Fibroblast of upper back skin (primary cell): ENCODE results near the gene TMEM185A.
"Not testable (repeated sequence)": the region's sequence is repeated elsewhere in the genome, so short reads cannot be mapped to it uniquely, and the experiment has no call there.

Experiments used
- DNase-seq: peaks from one replicate; pipeline ENCODE4 v3.0.0-alpha.2; 2013

The TMEM185A gene

DNA sequence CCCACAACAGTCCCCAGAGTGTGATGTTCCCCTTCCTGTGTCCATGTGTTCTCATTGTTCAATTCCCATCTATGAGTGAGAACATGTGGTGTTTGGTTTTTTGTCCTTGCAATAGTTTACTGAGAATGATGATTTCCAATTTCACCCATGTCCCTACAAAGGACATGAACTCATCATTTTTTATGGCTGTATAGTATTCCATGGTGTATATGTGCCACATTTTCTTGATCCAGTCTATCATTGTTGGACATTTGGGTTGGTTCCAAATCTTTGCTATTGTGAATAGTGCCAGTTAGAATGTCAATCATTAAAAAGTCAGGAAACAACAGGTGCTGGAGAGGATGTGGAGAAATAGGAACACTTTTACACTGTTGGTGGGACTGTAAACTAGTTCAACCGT is 11.9 kb downstream of the TMEM185A start:
- not testable (repeated sequence) for DNase-seq

- no peak for DNase-seq
These were observed 12.7 kb downstream of the TMEM185A start for GRCh38 chrX:149618871-149619270.

DNA sequence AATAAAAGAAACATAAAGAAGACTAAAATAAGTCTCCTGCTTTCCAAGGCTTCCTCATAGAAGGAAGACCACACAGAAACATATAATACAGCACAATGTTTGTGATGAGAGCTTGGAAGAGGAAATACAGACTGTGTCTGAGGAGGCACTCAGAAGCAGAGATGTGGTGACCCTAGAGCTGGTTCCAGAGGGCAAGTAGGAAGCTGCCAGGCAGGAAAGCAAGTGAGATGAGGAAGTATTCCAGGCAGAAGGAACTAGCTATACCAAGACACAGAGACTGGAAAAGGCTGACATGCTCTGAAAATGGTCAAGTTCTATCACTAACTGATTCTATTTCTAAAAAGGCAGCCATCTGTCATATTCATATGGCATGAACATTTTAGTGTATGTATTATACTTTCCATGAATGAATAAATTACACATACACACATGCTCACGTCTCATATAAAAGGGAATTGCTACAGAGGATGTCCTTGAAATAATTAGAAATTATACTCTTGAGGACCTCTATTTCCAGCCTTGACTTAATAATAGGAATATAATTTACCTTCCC is 19.9 kb downstream of the TMEM185A start:
- no peak for DNase-seq

- DNase-seq = no peak
These were observed 21.1 kb downstream of the TMEM185A start for GRCh38 chrX:149610511-149610910.

GRCh38 chrX:149607699-149608098 is 23.9 kb downstream of the TMEM185A start:
- no peak for DNase-seq

- DNase-seq = not testable (repeated sequence)
These were observed 26.2 kb downstream of the TMEM185A start for GRCh38 chrX:149605248-149605885.

DNA sequence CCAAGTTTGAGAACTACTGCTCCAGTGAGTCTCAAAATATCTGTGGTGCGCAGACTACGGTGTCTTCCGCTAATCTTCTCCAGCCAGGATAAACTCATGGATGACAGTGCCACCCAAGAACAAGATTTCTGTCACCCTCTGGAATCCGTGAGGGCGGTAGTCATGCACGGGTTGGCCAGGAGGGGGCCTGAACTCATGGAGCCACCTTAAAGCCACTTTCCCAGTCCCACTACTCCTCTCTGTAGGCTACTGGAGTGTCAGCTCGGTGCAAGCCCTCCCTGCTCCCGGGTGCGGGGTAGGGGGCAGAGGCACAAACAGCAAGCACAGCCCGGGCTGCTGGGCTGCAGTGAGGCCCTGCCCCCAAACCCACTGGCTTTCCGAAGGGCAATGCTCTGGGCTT is 33.0 kb downstream of the TMEM185A start:
- not testable (repeated sequence) for DNase-seq

DNA sequence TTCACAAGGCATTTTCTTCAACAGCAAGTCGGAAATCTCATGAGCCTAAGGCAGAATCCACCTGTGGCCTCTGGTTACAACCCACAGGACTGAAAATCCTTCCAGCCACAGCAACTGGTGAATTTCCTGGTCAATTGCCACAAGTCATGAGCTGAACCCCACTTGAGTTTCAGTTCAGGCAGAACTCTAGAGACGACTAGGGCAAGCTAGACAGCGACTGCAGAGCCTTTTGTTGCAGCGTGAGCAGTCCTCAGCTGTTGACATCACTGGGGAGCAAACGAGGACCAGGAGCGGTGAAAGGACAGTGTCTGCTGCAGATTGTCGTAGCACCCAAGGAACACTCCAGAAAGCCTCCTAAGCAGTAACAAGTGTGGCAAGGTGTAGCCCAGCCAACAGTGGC is 35.6 kb downstream of the TMEM185A start:
- DNase-seq = not testable (repeated sequence)

DNA sequence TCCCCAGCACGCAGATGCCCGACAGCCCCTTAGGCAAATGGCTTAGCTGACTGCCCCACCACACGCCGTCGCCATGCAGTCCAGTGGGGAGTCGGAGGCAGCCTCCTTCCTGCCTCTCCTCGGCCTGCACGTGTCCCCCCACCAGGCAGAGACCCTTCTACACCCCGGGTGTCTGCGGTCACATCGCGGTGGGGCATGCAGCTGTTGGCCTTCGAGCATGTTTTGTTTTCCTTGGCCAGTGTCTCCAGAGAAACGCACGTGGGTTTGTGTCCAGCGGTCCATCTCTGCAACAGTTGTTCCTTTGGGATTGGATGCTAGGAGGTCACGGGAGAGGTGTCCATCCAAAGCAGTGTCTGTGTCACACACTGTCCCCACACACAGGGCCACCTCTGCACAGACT is 36.4 kb downstream of the TMEM185A start, which contains the start of gene HSFX2:
Gene HSFX2 (minus strand): TSS at position 101 of the 400 bp plus-strand sequence. CDS start 614 bp downstream, outside the sequence.
- not testable (repeated sequence) for DNase-seq

DNA sequence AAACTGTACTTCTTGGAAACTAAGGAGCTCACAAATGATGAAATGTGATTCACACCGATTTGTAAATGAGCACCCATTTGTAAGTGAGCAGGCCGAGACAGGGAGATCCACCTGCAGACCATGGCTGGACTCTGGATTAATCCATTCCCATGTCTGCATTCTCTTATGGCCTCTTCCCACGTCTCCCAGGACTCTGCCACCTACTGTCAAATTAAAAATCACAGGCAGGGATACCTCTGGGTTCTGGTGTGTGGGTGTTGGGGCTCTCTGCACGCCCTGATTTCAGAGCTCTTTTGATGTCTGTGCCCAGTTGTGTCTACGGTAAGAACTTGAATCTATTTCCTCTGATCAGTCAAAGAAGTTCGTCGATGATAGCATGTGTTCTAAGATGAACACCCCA is 40.6 kb downstream of the TMEM185A start:
- DNase-seq = not testable (repeated sequence)

- DNase-seq = not testable (repeated sequence)
These were observed 44.2 kb downstream of the TMEM185A start, which contains the start of gene MAGEA9B for GRCh38 chrX:149587359-149587758. Gene MAGEA9B (minus strand): TSS chrX:149587459. CDS start chrX:149583179, 4,280 bp downstream.

DNA sequence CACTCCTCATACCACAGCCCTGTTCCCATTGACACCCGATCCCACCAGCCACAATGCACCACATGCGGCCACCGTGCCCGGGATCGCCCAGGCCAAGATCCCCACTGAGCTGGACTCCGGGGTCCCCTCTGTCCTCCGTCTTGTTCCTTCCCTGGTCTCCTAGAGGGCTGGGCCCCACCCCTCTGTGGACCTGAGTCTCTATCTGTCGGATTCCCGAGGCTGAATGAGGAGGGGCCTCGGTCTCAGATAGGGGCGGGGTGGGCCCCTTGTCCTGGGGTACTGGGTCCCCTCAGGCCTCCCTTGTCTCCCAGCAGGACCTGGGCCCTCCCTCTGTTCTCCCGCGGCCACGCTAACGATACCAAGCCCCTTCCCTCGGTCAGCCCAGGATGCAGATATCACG is 46.0 kb downstream of the TMEM185A start:
- DNase-seq = not testable (repeated sequence)

GRCh38 chrX:149573456-149573855 is 58.1 kb downstream of the TMEM185A start:
- not testable (repeated sequence) for DNase-seq

GRCh38 chrX:149572743-149573142 is 58.8 kb downstream of the TMEM185A start:
- DNase-seq = no peak

DNA sequence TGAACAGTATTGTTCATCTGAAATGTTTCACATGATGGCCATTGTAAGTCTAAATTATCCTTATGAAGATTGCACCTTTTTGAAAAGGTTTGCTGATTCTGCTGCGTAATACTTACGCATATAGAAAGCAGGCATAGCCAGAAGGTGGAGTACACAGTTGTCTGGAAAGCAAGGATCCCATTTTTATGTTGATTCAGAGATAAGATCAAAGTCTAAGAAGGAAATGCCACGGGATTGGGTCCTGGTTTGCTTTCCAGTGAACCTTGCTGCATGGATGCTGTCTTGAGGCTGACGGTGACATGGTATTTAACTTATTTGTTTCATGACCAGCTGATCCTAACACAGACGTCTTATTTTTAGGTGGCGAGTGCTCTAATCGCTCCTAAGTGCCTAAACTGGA is 59.8 kb downstream of the TMEM185A start:
- DNase-seq = no peak

DNA sequence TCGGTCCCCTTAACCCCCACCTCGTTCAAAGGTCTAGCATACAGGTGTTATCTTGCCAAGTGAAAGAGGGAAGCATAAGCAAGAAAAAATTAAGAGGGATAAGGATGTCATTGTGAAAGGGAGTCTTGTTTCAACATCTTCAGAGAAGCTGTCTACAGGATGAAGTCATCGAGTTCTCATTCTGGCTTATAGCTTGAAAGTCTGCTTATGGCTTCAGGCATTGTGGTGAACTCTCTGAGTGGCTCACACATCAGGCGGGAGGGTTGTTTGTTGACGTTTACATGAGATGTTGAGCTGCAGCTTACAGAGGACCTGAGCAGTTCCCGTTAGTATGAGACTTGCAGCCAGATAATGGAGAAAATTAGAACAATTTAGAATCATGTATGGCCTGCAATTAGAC is 60.9 kb downstream of the TMEM185A start:
- DNase-seq = peak; percentile 18

DNA sequence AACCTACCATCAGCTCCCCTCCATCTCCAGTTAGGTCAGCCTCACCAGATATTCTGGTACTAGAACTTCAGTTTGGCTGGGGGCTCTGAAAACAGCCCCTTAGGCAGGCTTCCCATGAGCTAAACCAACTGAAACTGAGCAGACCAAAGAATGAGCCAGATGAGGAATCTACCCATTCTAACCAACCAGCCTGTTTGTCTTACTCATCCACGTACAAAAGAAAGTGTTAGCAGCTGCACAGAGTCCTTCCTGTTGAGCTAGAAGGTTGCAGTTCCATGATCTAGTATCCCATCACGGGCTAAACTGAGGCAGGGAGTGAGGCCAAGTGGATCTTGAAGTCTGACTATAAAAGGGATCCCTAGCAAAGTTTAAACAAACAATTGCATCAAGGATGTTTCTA is 61.8 kb downstream of the TMEM185A start:
- DNase-seq = no peak

- DNase-seq = no peak
These were observed 62.8 kb downstream of the TMEM185A start for GRCh38 chrX:149568701-149569296.

DNA sequence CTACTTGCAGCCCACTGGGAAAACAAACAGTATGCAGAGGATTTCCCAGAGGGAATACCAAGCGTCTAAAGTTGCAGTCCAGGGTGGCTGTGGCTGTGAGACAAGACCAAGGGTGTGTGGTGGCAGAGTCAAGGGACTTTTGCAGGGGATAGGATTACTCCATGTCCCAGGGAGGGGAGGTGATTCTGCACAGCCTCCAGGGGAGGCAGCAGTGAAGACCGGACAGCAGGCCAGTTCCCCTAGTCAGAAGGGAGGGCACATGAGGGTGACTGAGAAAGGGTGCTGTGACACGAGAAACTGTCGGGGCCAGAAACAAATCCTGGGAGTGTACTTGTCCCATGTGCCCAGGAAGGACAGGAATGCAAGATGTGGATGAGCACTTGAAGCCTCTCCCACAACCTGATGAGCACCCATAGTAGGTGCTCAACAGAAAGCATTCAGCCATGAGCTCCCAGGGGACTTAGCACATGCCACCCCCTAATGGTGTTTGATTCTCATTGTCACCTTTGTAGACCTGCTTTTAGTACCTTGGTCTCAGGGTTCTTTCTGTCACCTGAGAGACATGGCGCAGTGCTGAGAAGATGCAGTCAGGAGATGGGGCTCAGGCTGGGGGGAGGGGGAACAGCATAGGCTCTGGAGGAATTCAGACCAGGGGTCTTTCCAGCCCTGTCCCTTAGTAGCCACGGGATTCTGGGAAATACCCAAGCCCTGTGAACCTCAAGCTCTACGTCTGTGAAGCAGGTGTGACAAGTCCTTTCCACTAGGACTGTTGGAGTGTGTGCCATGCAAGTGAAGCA is 63.8 kb downstream of the TMEM185A start:
- DNase-seq = no peak

GRCh38 chrX:149563359-149563758 is 68.2 kb downstream of the TMEM185A start:
- DNase-seq = no peak

GRCh38 chrX:149555251-149555650 is 76.3 kb downstream of the TMEM185A start:
- not testable (repeated sequence) for DNase-seq

DNA sequence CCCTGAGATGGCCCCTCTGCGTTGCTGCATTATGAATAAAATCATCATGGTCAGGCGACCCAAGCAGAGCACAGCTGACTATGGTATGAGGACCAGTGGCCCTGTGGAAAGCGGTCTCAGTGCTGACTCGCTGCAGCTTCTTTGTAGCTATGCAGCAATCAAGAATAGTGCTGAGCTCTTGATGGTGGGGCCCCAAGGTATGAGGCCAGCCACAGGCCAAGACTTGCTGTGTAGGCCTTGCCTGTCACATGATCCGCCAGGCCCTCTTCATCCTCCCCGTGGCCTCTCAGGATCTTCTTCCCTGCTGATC is 79.7 kb downstream of the TMEM185A start:
- not testable (repeated sequence) for DNase-seq

DNA sequence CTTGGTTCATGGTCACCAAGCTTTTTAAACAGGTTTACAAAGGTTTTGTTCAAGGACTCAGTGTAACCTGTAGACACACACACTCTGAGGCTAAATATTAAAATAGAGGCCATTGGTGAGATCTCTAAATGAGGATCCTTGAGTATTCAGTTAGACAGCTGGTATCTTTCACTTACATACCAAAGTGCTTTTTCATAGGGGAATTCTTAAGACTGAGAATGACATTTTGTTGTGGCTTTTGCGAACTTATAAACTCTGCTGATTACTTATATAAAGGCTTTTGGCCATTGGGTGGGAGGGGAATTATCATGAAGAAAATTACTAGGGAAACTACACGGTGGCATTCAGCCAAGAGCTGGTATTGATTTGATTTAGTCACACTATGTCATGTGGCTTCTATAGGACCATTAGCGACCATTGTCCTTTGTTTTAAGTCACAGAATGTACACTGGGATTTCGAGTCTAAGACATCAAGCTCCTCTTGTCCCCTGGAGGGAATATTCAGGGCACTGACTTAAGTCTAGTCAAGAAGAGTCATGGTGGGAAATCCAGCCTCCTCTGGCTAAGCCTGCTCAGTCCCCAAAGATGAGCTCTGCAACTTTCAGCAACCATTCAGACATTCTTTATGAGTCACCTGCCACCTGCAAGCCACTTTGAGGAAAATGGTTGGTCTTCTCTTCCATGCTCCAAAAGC is 80.2 kb downstream of the TMEM185A start:
- not testable (repeated sequence) for DNase-seq
